ENCODE data around the gene HEXIM2. TPM values are rescaled to one million over a fixed set of nuclear protein-coding genes. Genes with fewer than 3 reads are reported as not detected.

HEXIM2 gene
- total and polyA plus RNA-seq, 2 of the 13 experiments (the other 11 are each of a cell fraction or from before 2014, with no cell fraction given), result 27.1 to 32.4 TPM

DNA sequence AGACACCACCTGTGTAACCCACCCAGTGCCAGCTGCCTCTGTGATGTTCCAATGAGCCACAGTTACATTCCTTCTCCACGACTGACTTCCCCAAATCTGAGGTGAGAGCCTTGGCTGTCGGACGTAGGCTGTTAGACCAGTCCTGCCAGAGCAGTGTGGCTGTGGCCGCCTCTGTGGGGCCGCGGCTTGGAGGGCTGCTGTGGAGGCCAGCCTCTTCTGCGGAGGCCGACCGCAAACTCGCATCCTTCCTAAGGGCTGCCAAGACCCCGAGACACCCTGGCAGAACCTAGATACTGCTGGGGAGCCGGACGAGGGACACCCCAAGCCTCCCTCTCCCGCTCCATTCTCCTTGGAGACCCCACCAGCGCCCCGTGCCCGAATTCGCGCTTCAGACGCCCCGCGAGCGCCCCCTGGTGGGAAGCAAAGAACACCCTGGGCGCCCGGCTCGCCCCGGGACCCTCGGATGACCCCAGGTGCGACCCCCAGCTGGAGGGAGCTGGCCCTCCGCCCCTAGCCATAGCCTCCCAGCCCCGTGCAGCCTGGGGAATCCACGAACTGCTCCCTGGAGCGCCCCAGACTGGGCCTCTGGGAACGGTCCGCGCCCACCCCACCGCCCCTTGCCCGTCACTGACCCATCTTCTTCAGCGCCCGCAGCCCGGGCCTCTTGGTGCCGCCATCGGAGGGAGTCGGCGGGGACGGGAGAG lies 29.9 kb upstream of the HEXIM2 start (continued):
- TF ChIP-seq TRAFD1 (CRISPR knock-in tag; IDR thresholded peaks at IDR 0.05; ENCODE audit: borderline replicate concordance), result peak; percentile 79; the same call in 1 of the 2 replicates
- peak; percentile 40 for TF ChIP-seq PTBP1 (IDR thresholded peaks at IDR 0.05; ENCODE audit: low read depth, low read length, poor library complexity, severe bottlenecking)
- no peak for TF ChIP-seq JDP2 (CRISPR knock-in tag; IDR thresholded peaks at IDR 0.05; ENCODE audit: borderline replicate concordance)
- TF ChIP-seq FOXA3 (CRISPR knock-in tag; IDR thresholded peaks at IDR 0.05), result no peak
- TF ChIP-seq, protein P1, sequence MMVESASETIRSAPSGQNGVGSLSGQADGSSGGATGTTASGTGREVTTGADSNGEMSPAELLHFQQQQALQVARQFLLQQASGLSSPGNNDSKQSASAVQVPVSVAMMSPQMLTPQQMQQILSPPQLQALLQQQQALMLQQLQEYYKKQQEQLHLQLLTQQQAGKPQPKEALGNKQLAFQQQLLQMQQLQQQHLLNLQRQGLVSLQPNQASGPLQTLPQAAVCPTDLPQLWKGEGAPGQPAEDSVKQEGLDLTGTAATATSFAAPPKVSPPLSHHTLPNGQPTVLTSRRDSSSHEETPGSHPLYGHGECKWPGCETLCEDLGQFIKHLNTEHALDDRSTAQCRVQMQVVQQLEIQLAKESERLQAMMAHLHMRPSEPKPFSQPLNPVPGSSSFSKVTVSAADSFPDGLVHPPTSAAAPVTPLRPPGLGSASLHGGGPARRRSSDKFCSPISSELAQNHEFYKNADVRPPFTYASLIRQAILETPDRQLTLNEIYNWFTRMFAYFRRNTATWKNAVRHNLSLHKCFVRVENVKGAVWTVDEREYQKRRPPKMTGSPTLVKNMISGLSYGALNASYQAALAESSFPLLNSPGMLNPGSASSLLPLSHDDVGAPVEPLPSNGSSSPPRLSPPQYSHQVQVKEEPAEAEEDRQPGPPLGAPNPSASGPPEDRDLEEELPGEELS (CRISPR knock-in tag; IDR thresholded peaks at IDR 0.05), result peak; percentile 30; the same call in 1 of the 2 replicates
- no peak for TF ChIP-seq RNF2 (conservative IDR thresholded peaks at IDR 0.05; ENCODE audit: low read depth)
- TF ChIP-seq, protein P2, sequence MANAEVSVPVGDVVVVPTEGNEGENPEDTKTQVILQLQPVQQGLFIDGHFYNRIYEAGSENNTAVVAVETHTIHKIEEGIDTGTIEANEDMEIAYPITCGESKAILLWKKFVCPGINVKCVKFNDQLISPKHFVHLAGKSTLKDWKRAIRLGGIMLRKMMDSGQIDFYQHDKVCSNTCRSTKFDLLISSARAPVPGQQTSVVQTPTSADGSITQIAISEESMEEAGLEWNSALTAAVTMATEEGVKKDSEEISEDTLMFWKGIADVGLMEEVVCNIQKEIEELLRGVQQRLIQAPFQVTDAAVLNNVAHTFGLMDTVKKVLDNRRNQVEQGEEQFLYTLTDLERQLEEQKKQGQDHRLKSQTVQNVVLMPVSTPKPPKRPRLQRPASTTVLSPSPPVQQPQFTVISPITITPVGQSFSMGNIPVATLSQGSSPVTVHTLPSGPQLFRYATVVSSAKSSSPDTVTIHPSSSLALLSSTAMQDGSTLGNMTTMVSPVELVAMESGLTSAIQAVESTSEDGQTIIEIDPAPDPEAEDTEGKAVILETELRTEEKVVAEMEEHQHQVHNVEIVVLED (CRISPR knock-in tag; IDR thresholded peaks at IDR 0.05; ENCODE audit: borderline replicate concordance), result no peak
- peak; percentile 43 for TF ChIP-seq ASH2L (IDR thresholded peaks at IDR 0.05; ENCODE audit: insufficient read length, low read depth, low read length)
- TF ChIP-seq ZNF598 (CRISPR knock-in tag; IDR thresholded peaks at IDR 0.05; ENCODE audit: borderline replicate concordance), result peak; percentile 77; the same call in 1 of the 2 replicates
- TF ChIP-seq, protein P3, sequence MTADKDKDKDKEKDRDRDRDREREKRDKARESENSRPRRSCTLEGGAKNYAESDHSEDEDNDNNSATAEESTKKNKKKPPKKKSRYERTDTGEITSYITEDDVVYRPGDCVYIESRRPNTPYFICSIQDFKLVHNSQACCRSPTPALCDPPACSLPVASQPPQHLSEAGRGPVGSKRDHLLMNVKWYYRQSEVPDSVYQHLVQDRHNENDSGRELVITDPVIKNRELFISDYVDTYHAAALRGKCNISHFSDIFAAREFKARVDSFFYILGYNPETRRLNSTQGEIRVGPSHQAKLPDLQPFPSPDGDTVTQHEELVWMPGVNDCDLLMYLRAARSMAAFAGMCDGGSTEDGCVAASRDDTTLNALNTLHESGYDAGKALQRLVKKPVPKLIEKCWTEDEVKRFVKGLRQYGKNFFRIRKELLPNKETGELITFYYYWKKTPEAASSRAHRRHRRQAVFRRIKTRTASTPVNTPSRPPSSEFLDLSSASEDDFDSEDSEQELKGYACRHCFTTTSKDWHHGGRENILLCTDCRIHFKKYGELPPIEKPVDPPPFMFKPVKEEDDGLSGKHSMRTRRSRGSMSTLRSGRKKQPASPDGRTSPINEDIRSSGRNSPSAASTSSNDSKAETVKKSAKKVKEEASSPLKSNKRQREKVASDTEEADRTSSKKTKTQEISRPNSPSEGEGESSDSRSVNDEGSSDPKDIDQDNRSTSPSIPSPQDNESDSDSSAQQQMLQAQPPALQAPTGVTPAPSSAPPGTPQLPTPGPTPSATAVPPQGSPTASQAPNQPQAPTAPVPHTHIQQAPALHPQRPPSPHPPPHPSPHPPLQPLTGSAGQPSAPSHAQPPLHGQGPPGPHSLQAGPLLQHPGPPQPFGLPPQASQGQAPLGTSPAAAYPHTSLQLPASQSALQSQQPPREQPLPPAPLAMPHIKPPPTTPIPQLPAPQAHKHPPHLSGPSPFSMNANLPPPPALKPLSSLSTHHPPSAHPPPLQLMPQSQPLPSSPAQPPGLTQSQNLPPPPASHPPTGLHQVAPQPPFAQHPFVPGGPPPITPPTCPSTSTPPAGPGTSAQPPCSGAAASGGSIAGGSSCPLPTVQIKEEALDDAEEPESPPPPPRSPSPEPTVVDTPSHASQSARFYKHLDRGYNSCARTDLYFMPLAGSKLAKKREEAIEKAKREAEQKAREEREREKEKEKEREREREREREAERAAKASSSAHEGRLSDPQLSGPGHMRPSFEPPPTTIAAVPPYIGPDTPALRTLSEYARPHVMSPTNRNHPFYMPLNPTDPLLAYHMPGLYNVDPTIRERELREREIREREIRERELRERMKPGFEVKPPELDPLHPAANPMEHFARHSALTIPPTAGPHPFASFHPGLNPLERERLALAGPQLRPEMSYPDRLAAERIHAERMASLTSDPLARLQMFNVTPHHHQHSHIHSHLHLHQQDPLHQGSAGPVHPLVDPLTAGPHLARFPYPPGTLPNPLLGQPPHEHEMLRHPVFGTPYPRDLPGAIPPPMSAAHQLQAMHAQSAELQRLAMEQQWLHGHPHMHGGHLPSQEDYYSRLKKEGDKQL (CRISPR knock-in tag; IDR thresholded peaks at IDR 0.05; ENCODE audit: low read depth), result no peak
- TF ChIP-seq RFX3 (CRISPR knock-in tag; IDR thresholded peaks at IDR 0.05), result no peak
- TF ChIP-seq ZNF367 (CRISPR knock-in tag; IDR thresholded peaks at IDR 0.05; ENCODE audit: borderline replicate concordance), result no peak
- TF ChIP-seq ZNF704 (CRISPR knock-in tag; IDR thresholded peaks at IDR 0.05; ENCODE audit: borderline replicate concordance), result no peak
- peak; percentile 26; the same call in 1 of the 2 replicates for TF ChIP-seq GABPB1 (CRISPR knock-in tag; IDR thresholded peaks at IDR 0.05)
- no peak for TF ChIP-seq NFIB (CRISPR knock-in tag; IDR thresholded peaks at IDR 0.05; ENCODE audit: borderline replicate concordance)
